Fibroblast of lung (primary cell): ENCODE results near the gene PARP8. TPM values are rescaled to one million over a fixed set of nuclear protein-coding genes. Genes with fewer than 3 reads are reported as not detected.

Experiments used
- DNase-seq, 2 donors: peaks; one replicate each; pipeline versions ENCODE4 v3.0.0 to v3.0.0-alpha.2; 2010; ENCODE audit warnings: low read depth in 2 of 2
- H2AFZ ChIP-seq: 2 replicates; pipeline ENCODE4 v1.5.1; 2012; ENCODE audit warnings: low read length, control low read depth, inconsistent platforms
- H3K27ac ChIP-seq: 2 replicates; pipeline ENCODE4 v1.5.1; 2011; ENCODE audit warnings: low read length, control low read depth; ENCODE audit not compliant: insufficient read depth
- H3K27me3 ChIP-seq: 2 replicates; pipeline ENCODE4 v1.5.1; 2011; ENCODE audit warnings: mild to moderate bottlenecking, low read length; ENCODE audit not compliant: control insufficient read depth, insufficient read depth
- H3K36me3 ChIP-seq: 2 replicates; pipeline ENCODE4 v1.5.1; 2011; ENCODE audit warnings: low read length; ENCODE audit not compliant: control insufficient read depth, insufficient read depth
- H3K4me1 ChIP-seq: 2 replicates; pipeline ENCODE4 v1.5.1; 2011; ENCODE audit warnings: low read length; ENCODE audit not compliant: control insufficient read depth, insufficient read depth; ENCODE audit errors: extremely low read depth
- H3K4me2 ChIP-seq: 2 replicates; pipeline ENCODE4 v1.5.1; 2011; ENCODE audit warnings: low read length, control low read depth; ENCODE audit not compliant: insufficient read depth; ENCODE audit errors: extremely low read depth
- H3K4me3 ChIP-seq, 4 experiments: fragments of 200-600 bp in 1 of 4; sonication (generic) in 1 of 4; replicated peaks in 1 of 4; 2 replicates each; pipeline ENCODE4 v1.5.1; 2011 to 2016; ENCODE audit warnings: low read length in 4 of 4, low read depth in 3 of 4, mild to moderate bottlenecking in 3 of 4, control low read depth in 2 of 4, inconsistent platforms in 1 of 4, mixed read lengths in 1 of 4; ENCODE audit not compliant: insufficient read depth in 1 of 4; ENCODE audit errors: control extremely low read depth in 1 of 4
- H3K79me2 ChIP-seq: 2 replicates; pipeline ENCODE4 v1.5.1; 2012; ENCODE audit warnings: mild to moderate bottlenecking, low read length, inconsistent platforms; ENCODE audit not compliant: control insufficient read depth, insufficient read depth
- H3K9ac ChIP-seq: 2 replicates; pipeline ENCODE4 v1.5.1; 2011; ENCODE audit warnings: mild to moderate bottlenecking, low read length, control low read depth; ENCODE audit not compliant: insufficient read depth
- H3K9me3 ChIP-seq: 2 replicates; pipeline ENCODE4 v1.5.1; 2012; ENCODE audit warnings: low read depth, low read length; ENCODE audit not compliant: control insufficient read depth, insufficient read depth
- H4K20me1 ChIP-seq: 2 replicates; pipeline ENCODE4 v1.5.1; 2011; ENCODE audit warnings: low read length; ENCODE audit not compliant: control insufficient read depth, insufficient read depth; ENCODE audit errors: extremely low read depth
- EZH2 ChIP-seq: IDR thresholded peaks from 2 replicates; pipeline ENCODE4 v1.5.1; 2012; ENCODE audit warnings: low read length, control low read depth, mild to moderate bottlenecking; ENCODE audit errors: missing control alignments
- polyA plus RNA-seq, 2 donors: library from polyadenylated mRNA; depleted of rRNA in 1 of 2; stranded (reverse) in 1 of 2; unstranded in 1 of 2; fragments of >200 nt; gene quantifications; 2 replicates each; pipeline ENCODE4 v1.2.1, GENCODE V29; 2011 to 2012; ENCODE audit warnings: missing spikeins in 1 of 2
- total RNA-seq: library from RNA; depleted of rRNA; stranded (reverse); fragments of >200 nt; gene quantifications from 2 replicates; pipeline ENCODE4 v1.2.1, GENCODE V29; 2014
- TF ChIP-seq, protein P1 (sequence below), 2 donors: IDR thresholded peaks in 1 of 2; conservative IDR thresholded peaks in 1 of 2; 1 replicate in 1 of 2; 2 replicates in 1 of 2; pipeline ENCODE4 v1.5.1; 2011 to 2012; ENCODE audit warnings: low read length in 2 of 2, control low read depth in 1 of 2, inconsistent platforms in 1 of 2, low read depth in 1 of 2, mild to moderate bottlenecking in 1 of 2

Gene PARP8
- total and polyA plus RNA-seq, 2 donors (not counting 1 experiment from before 2014, with no cell fraction given) = 13.8 to 24.6 TPM

DNA sequence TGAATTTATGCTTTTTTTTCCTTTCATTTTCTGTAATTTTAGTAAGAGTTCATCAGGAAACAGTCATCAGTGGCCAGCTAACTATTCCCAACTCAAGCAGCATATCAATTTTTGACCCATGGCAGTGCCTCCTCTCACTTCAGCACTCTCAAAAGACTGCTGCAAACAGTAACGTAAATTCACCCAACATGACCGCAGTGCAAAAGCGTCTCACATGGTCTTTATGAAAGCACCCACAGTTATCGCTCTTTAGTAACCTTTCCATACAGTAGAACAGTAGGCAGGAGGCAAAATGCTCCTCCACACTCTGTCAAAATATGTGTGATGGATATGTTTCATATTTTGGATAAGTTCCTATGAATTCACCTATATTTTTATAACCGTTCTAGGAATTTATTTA, 48.6 kb downstream of the PARP8 start:
- Histone ChIP-seq H3K79me2 (no peaks in the 10 kb centered on the region), H3K9ac (no peak overlapping the region), H3K9me3 (no peaks in the 10 kb centered on the region), H4K20me1 (no peaks in the 10 kb centered on the region), H3K36me3 (no peaks in the 10 kb centered on the region), H3K4me3 (no peak overlapping the region), H2AFZ (no peak overlapping the region), H3K4me1 (no peaks in the 10 kb centered on the region), H3K27ac (no peak overlapping the region), H3K4me2 (no peak overlapping the region), H3K27me3 (no peaks in the 10 kb centered on the region)
- no peak for DNase-seq
- TF ChIP-seq EZH2 = no peak
- TF ChIP-seq, protein P1, sequence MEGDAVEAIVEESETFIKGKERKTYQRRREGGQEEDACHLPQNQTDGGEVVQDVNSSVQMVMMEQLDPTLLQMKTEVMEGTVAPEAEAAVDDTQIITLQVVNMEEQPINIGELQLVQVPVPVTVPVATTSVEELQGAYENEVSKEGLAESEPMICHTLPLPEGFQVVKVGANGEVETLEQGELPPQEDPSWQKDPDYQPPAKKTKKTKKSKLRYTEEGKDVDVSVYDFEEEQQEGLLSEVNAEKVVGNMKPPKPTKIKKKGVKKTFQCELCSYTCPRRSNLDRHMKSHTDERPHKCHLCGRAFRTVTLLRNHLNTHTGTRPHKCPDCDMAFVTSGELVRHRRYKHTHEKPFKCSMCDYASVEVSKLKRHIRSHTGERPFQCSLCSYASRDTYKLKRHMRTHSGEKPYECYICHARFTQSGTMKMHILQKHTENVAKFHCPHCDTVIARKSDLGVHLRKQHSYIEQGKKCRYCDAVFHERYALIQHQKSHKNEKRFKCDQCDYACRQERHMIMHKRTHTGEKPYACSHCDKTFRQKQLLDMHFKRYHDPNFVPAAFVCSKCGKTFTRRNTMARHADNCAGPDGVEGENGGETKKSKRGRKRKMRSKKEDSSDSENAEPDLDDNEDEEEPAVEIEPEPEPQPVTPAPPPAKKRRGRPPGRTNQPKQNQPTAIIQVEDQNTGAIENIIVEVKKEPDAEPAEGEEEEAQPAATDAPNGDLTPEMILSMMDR (conservative IDR thresholded peaks at IDR 0.05 in 1 of 2, IDR thresholded peaks at IDR 0.05 in 1 of 2; ENCODE audit: low read depth in 1 of 2, low read length in 2 of 2) = no peak

DNA sequence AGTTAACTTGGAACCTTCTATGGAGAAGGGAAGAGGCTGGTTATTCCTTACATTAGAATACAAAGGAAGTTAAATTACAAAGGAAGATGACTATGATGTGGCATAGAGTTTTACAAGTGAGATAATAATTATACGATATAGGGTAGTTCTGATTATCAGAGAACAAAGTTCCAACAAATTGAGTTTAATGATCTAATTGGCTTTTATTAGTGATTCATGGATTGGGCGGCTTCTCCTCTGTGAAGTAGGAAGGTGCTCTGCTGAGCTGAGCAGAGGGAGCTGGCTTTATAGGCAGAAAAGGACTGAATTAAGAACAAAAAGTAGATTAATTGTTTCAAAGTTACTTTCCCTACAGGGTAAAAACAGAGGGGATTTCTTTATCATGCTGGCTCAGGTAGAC, 49.7 kb downstream of the PARP8 start:
- no peaks in the 10 kb centered on the region for H3K9me3 ChIP-seq
- H4K20me1 ChIP-seq = no peaks in the 10 kb centered on the region
- no peaks in the 10 kb centered on the region for H3K79me2 ChIP-seq
- no peak overlapping the region for H2AFZ ChIP-seq
- no peak overlapping the region for H3K9ac ChIP-seq
- H3K4me3 ChIP-seq = no peak overlapping the region
- no peak for DNase-seq
- TF ChIP-seq, protein P1 (conservative IDR thresholded peaks at IDR 0.05 in 1 of 2, IDR thresholded peaks at IDR 0.05 in 1 of 2; ENCODE audit: low read depth in 1 of 2, low read length in 2 of 2) = no peak
- TF ChIP-seq EZH2 = no peak
- H3K36me3 ChIP-seq = no peaks in the 10 kb centered on the region
- H3K27ac ChIP-seq = no peak overlapping the region
- no peaks in the 10 kb centered on the region for H3K4me1 ChIP-seq
- H3K27me3 ChIP-seq = no peaks in the 10 kb centered on the region
- H3K4me2 ChIP-seq = no peak overlapping the region

DNA sequence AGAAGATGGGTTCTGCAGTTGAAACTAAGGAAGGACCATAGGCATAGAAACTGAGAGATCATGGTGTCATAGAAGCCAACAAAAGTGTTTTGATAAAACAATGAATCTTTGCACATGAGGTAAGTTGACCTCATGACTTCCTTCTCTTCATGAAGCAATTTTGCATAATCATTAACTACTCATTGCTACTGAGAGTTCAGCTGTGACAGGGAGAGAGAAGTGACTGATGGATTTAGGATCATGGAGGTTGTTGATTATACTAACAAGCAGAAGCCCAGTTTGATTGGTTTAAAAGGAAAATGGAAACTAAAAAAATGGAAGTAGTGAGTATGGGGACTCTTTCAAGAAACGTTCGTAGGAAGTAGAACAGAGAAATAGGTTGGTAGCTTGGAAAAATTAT, 51.2 kb downstream of the PARP8 start:
- TF ChIP-seq EZH2 = no peak
- TF ChIP-seq, protein P1 (conservative IDR thresholded peaks at IDR 0.05 in 1 of 2, IDR thresholded peaks at IDR 0.05 in 1 of 2; ENCODE audit: low read depth in 1 of 2, low read length in 2 of 2) = no peak
- Histone ChIP-seq H3K79me2 (no peaks in the 10 kb centered on the region), H3K27me3 (no peaks in the 10 kb centered on the region), H3K4me3 (no peak overlapping the region), H3K9me3 (no peaks in the 10 kb centered on the region), H4K20me1 (no peaks in the 10 kb centered on the region), H3K36me3 (no peaks in the 10 kb centered on the region), H3K9ac (no peak overlapping the region), H3K27ac (no peak overlapping the region), H2AFZ (no peak overlapping the region), H3K4me2 (no peak overlapping the region), H3K4me1 (no peaks in the 10 kb centered on the region)
- DNase-seq = no peak
